Stimulated activated naive CD8-positive, alpha-beta T cell treated with anti-CD3 and anti-CD28 coated beads, Interleukin-15, Interleukin-2, amounts not matched to agents 100 ng/mL and 50 ng/mL, for 24 hours (primary cell): ENCODE measurements around the gene INTS7.
"Not testable (repeated sequence)": the region's sequence is repeated elsewhere in the genome, so short reads cannot be mapped to it uniquely, and the experiment has no call there.

Experiments used
- H3K27ac Mint-ChIP-seq: one replicate; pipeline ENCODE4 v1.8.0; 2021; ENCODE audit warnings: mild to moderate bottlenecking, mixed read lengths
- H3K27me3 Mint-ChIP-seq: one replicate; pipeline ENCODE4 v1.8.0; 2021; ENCODE audit warnings: mixed read lengths
- H3K36me3 Mint-ChIP-seq: one replicate; pipeline ENCODE4 v1.8.0; 2021; ENCODE audit warnings: low read depth, mixed read lengths
- H3K4me1 Mint-ChIP-seq: one replicate; pipeline ENCODE4 v1.8.0; 2021; ENCODE audit warnings: low read depth, mixed read lengths
- H3K4me3 Mint-ChIP-seq: one replicate; pipeline ENCODE4 v1.8.0; 2021; ENCODE audit warnings: mild to moderate bottlenecking, mixed read lengths
- H3K9me3 Mint-ChIP-seq: one replicate; pipeline ENCODE4 v1.8.0; 2021; ENCODE audit warnings: mixed read lengths

Gene INTS7

DNA sequence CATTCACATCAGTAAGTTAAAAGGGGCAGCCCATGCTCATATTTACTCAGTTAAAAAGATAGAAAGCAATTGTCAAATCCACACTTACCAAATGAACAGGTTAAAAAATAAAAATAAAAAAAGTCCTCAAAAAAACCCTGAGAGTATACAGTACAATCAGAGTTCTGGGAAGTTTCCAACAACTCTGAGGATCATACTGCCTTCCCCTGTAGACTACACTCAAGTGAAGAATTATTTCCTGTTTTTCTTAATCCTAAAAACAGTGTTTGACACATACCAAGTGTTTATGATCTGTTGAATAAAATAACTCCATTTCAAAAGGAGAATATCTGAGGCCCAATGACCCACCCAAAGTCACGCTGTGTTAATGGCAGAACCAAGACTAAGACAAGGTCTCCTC is 61.8 kb downstream of the INTS7 start:
- no peak overlapping the region for H3K4me3 Mint-ChIP-seq
- no peaks in the 10 kb centered on the region for H3K4me1 Mint-ChIP-seq
- H3K27ac Mint-ChIP-seq = no peak overlapping the region
- peaks cover 44% of the 10 kb centered on the region for H3K36me3 Mint-ChIP-seq
- no peaks in the 10 kb centered on the region for H3K9me3 Mint-ChIP-seq
- H3K27me3 Mint-ChIP-seq = no peaks in the 10 kb centered on the region

DNA sequence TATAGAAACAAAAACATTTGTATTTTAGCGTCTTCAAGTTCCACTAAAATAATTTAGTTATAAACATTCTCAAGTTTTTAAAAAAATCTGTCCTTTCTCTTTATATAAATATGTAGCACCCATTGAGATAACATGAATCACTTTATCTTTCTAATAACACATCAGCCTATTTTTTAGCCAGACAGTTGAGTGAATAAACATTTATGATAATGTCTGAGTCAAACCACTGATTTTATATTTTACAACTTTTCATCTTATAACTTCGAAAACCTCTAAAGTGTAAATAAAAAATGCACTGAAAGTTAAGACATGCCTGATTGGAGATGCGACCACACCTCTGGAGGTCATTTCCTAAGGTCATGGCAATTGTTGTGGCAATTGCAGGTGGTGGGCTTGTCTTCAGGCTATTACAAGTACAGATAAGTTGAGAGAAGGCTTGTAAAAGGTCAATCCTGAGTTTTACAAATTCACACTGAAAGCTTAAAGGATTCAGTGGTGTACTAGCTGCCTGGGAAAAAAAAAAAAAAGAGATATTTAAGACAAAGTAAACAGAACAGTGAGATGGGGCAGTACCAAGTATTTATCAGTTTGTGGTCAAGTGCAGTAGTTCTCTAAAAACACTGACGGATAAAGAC is 67.0 kb downstream of the INTS7 start:
- no peak overlapping the region for H3K4me3 Mint-ChIP-seq
- H3K9me3 Mint-ChIP-seq = no peaks in the 10 kb centered on the region
- H3K27me3 Mint-ChIP-seq = no peaks in the 10 kb centered on the region
- peaks cover 11% of the 10 kb centered on the region for H3K4me1 Mint-ChIP-seq
- H3K27ac Mint-ChIP-seq = no peak overlapping the region
- peaks cover 53% of the 10 kb centered on the region for H3K36me3 Mint-ChIP-seq

DNA sequence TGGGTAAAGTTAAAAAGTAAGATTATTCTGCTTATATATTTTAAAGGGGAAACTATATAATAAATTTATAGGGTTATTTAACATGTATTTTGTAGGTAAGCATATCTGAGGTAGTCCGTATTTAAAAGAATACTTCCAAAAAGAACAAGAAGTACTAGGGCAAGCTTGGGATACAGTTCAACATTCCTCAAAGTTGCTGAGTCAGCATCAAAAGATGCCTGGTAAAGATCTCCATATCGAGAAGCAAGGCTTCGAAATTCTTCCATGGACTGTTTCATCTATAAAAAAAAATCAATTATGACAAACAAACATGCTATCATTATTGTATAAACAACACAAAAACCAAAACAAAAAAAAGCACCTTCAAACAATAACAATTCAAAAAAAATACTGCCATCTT is 67.7 kb downstream of the INTS7 start:
- peaks cover 11% of the 10 kb centered on the region for H3K4me1 Mint-ChIP-seq

DNA sequence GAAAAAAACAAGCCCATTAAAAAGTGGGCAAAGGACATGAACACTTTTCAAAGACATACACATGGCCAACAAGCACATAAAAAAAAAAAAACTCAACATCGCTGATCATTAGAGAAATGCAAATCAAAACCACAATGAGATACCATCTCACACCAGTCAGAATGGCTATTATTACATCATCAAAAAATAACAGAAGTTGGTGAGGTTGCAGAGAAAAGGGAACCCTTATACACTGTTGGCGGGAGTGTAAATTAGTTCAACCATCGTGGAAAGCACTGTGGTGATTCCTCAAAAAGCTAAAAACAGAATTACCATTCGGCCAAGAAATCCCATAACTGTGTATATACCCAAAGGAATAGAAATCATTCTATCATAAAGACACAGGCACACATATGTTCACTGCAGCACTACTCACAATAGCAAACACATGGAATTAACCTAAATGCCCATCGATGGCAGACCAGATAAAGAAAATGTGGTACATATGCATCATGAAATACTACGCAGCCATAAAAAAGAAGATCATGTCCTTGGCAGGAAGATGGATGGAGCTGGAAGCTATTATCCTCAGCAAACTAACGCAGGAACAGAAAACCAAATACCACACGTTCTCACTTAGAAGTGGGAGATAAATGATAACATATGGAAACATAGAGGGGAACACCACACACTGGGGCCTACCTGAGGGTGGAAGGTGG is 70.1 kb downstream of the INTS7 start:
- Mint-ChIP-seq H3K4me1 (peaks cover 11% of the 10 kb centered on the region), H3K9me3 (no peaks in the 10 kb centered on the region), H3K27ac (no peak overlapping the region), H3K36me3 (peaks cover 69% of the 10 kb centered on the region), H3K27me3 (no peaks in the 10 kb centered on the region), H3K4me3 (no peak overlapping the region)

More for the DNA sequence above, 67.7 kb downstream of the INTS7 start:
- Mint-ChIP-seq H3K27ac (no peak overlapping the region), H3K4me3 (no peak overlapping the region), H3K9me3 (no peaks in the 10 kb centered on the region), H3K27me3 (no peaks in the 10 kb centered on the region), H3K36me3 (peaks cover 59% of the 10 kb centered on the region)

DNA sequence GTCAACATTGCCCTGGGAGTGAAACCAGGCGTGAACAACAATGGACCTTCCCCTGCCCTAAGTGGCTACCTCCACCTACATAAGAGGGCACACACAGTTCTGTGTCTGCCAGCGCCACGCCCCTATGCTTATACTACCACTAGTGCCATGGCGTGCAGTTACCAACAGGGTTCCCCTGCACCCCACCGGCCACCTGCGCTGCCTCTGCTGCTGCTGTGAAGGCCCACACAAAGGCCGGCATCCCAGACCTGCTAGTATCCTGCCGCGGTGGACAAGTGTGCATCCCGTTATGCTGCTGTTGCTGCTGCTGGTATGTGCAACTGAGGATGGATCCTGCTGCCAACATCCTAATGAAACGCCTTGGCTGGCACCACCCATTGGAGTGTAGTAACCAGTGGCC is 75.7 kb downstream of the INTS7 start:
- Mint-ChIP-seq H3K9me3 (no peaks in the 10 kb centered on the region), H3K4me1 (peaks cover 2% of the 10 kb centered on the region), H3K27me3 (no peaks in the 10 kb centered on the region), H3K4me3 (no peak overlapping the region), H3K27ac (no peak overlapping the region), H3K36me3 (peaks cover 80% of the 10 kb centered on the region)

DNA sequence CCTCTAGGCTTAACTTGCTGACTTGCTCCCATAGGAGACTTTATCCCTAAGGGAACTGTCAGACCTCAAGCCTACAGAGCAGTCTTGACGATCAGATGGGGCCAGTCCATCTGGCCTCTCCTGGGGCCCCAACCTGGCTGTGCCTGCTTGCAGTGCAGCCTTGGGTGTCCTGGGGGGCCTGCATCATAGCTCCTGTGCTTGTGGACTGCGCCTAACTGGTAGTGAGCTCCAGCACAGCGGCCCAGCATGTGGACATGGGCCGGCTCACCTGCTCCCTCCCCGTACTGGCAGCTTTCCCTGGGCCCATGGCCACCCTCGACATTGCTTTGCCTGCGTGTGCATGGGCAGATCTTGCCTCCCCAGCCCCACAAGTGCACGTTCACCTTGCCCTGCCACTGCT is 76.1 kb downstream of the INTS7 start:
- no peak overlapping the region for H3K4me3 Mint-ChIP-seq
- peaks cover 75% of the 10 kb centered on the region for H3K36me3 Mint-ChIP-seq

DNA sequence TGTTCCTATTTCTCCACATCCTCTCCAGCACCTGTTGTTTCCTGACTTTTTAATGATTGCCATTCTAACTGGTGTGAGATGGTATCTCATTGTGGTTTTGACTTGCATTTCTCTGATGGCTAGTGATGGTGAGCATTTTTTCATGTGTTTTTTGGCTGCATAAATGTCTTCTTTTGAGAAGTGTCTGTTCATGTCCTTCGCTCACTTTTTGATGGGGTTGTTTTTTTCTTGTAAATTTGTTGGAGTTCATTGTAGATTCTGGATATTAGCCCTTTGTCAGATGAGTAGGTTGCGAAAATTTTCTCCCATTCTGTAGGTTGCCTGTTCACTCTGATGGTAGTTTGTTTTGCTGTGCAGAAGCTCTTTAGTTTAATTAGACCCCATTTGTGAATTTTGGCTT is 81.3 kb downstream of the INTS7 start:
- H3K4me3 Mint-ChIP-seq, H3K4me1 Mint-ChIP-seq, H3K27ac Mint-ChIP-seq, H3K27me3 Mint-ChIP-seq, H3K9me3 Mint-ChIP-seq: not testable (repeated sequence)
- peaks cover 41% of the 10 kb centered on the region for H3K36me3 Mint-ChIP-seq

More for the DNA sequence above, 76.1 kb downstream of the INTS7 start:
- Mint-ChIP-seq H3K9me3 (no peaks in the 10 kb centered on the region), H3K27me3 (no peaks in the 10 kb centered on the region), H3K4me1 (no peaks in the 10 kb centered on the region), H3K27ac (no peak overlapping the region)

DNA sequence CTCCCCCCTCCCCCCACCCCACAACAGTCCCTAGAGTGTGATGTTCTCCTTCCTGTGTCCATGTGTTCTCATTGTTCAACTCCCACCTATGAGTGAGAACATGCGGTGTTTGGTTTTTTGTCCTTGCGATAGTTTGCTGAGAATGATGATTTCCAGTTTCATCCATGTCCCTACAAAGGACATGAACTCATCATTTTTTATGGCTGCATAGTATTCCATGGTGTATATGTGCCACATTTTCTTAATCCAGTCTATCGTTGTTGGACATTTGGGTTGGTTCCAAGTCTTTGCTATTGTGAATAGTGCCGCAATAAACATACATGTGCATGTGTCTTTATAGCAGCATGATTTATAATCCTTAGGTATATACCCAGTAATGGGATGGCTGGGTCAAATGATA is 81.8 kb downstream of the INTS7 start:
- not testable (repeated sequence) for H3K27ac Mint-ChIP-seq, H3K9me3 Mint-ChIP-seq, H3K27me3 Mint-ChIP-seq, H3K4me1 Mint-ChIP-seq, H3K4me3 Mint-ChIP-seq
- H3K36me3 Mint-ChIP-seq = peaks cover 37% of the 10 kb centered on the region

DNA sequence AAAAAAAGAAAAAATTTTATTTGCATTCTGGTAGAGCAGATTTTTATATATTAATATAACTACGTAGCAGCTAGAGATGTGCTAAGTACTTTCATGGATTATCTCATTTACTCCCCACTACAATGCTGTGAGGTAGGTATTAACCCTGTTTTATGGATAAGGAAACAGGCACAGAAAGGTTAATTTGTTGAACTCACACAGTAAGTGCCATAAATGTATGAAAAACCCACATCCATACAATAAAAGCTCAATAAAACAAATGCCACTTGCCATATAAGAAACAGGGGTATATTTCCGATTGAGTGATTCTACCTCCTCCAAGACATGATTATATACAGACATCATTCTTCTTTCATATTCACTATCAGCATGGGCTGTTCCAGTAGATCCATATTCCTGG is 83.1 kb downstream of the INTS7 start:
- Mint-ChIP-seq H3K9me3 (no peaks in the 10 kb centered on the region), H3K4me1 (peaks cover 8% of the 10 kb centered on the region), H3K27me3 (no peaks in the 10 kb centered on the region), H3K36me3 (peaks cover 30% of the 10 kb centered on the region), H3K4me3 (no peak overlapping the region), H3K27ac (no peak overlapping the region)

DNA sequence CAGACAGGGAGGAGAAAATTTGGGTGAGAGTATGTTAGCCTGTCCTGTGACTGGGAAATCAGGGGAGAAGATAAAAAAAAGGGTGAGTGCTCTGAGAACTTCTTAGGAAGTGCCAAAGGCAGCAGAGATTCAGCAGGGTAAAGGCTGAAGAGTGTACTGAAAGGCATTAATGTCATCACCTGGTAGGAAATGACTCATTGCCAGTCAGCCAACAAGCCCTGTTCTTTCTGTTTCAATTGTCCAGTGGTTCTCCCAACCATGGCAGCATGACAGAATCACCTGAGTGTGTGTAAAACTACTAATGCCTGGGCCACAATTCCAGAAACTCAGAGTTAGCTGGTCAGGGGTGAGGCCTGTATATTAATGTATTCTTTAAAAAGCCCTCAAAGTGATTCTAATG is 83.5 kb downstream of the INTS7 start:
- H3K9me3 Mint-ChIP-seq = no peaks in the 10 kb centered on the region
- no peaks in the 10 kb centered on the region for H3K27me3 Mint-ChIP-seq
- H3K27ac Mint-ChIP-seq = peak overlapping the region; percentile 61
- H3K4me1 Mint-ChIP-seq = peaks cover 8% of the 10 kb centered on the region
- H3K4me3 Mint-ChIP-seq = no peak overlapping the region
- H3K36me3 Mint-ChIP-seq = peaks cover 27% of the 10 kb centered on the region

DNA sequence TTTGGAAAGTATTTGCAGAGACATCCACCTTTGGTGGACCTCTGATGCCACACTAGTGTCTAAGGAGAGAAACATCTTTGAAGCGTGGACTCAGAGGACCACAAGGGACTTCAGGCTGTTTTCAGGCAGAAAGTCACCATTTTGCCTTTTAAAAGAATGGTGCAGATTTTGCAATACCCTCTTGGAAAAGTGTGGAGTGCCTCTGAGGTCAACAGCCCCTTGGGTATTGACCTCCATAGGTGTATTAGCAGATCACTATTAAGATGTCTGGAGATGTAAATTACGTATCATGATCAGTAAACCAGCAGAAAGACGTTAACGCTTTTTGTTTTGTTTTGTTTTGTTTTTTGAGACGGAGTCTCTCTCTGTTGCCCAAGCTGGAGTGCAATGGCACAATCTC is 87.0 kb downstream of the INTS7 start:
- peaks cover 8% of the 10 kb centered on the region for H3K4me1 Mint-ChIP-seq
- no peak overlapping the region for H3K4me3 Mint-ChIP-seq
- H3K27me3 Mint-ChIP-seq = no peaks in the 10 kb centered on the region
- no peak overlapping the region for H3K27ac Mint-ChIP-seq
- peaks cover 25% of the 10 kb centered on the region for H3K36me3 Mint-ChIP-seq
- no peaks in the 10 kb centered on the region for H3K9me3 Mint-ChIP-seq

DNA sequence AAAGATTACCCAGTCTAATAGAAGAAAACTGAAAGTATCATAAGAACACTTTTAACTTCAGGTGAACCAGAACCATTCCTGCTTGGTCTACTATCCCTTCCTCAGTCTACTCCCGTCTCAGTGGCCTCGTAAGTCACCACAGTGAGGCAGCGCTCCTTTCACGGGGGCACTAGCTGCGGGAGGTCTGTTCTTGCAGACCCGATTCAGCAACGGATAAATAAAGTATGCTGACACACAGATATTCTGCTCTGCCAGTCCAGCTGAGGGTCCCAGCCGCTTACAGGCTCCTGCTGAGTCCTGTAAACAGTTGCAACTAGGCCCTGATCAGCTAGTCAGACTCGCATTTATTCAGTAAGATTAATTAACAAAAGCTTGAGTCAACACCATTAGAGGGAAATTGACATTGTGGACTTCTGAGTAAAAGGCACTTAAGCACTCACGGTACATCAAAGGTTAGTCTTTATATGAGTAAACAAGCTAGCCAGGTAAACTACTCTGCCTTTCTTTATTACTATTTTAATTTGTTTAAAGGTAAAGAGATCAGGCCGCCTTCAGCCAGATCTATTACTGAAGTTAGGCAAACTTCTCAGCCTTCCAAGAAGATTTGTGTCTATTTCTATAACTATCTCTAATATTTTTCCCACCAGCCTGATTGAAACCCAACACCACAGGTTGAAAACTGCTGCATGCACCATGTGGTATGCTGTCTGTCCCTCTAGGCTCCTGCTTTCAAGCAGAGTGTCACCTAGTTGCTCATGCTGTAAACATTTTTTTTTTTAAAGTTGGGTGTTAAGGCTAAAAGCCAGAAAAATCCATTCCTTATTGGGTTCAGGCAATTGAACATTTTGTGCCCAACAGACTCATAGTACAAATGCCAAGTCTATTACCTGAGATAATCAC is 87.7 kb downstream of the INTS7 start:
- Mint-ChIP-seq H3K9me3 (no peaks in the 10 kb centered on the region), H3K36me3 (peaks cover 29% of the 10 kb centered on the region), H3K27ac (no peak overlapping the region), H3K4me3 (no peak overlapping the region), H3K4me1 (peaks cover 8% of the 10 kb centered on the region), H3K27me3 (no peaks in the 10 kb centered on the region)

DNA sequence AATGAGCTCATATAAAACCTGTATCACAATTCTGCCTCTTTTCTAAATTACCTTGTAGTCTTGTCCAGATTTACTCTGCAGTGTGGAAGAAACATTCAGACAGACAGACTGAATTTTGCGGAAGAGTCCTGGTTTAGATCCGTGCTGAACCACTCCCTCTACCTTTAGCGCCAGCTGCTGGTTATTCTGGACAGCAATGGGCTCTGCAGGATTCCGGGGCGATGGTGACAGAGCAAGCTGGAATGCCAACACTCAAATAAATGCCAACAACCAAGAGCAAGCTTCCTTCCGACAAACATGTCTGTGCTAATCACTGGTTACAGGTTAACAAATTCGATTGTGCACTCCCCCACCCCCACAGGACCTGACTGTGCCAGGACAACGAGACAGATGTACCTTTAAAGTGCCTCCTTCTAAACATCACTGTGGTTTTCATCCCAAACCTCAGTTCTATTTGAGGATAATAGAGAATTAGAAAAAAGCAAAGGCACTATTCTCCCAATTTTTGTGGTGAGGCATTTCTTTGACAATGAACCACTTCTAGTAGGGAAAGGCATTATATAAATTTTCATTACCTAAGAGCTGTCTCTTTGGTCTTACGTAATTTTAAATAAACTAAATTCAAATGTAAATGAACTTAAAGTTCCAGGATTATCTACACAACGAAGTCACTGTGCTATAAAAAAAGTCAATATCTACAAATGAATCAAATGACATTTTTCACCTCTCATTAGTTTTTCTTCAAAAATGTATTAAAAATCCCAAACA is 90.4 kb downstream of the INTS7 start:
- H3K36me3 Mint-ChIP-seq = peaks cover 41% of the 10 kb centered on the region
- no peak overlapping the region for H3K4me3 Mint-ChIP-seq
- no peaks in the 10 kb centered on the region for H3K9me3 Mint-ChIP-seq
- peaks cover 8% of the 10 kb centered on the region for H3K4me1 Mint-ChIP-seq
- H3K27ac Mint-ChIP-seq = no peak overlapping the region
- H3K27me3 Mint-ChIP-seq = no peaks in the 10 kb centered on the region

DNA sequence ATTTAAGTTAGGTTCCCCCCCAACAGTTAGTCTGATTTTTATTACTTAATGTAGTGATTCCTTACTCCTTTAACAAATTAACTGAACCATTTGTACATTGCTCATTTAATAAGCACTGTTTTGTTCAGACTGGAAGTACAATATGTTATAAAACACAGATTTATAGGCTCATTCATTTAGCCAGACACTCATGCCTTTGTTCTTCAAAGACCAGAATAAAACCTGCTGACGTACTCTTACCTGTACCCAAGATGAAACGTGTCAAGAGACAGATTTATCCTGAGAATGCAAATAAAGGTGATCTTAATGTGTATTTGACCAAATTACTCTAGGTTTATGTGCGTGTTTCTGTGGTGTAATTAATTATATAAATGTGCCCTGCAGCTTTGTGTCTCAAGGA is 92.8 kb downstream of the INTS7 start:
- Mint-ChIP-seq H3K27me3 (no peaks in the 10 kb centered on the region), H3K9me3 (no peaks in the 10 kb centered on the region), H3K4me1 (peaks cover 31% of the 10 kb centered on the region), H3K27ac (no peak overlapping the region), H3K4me3 (no peak overlapping the region), H3K36me3 (peaks cover 37% of the 10 kb centered on the region)
